IPS-15b (cell line): ENCODE results near the gene PRXL2C.
"Not testable (repeated sequence)": the region's sequence is repeated elsewhere in the genome, so short reads cannot be mapped to it uniquely, and the experiment has no call there.

Experiments
- H3K27me3 ChIP-seq: one replicate; pipeline ENCODE4 v1.6.1; 2013; ENCODE audit warnings: low read length; ENCODE audit not compliant: control insufficient read depth, insufficient read depth
- H3K36me3 ChIP-seq: one replicate; pipeline ENCODE4 v1.6.1; 2013; ENCODE audit warnings: low read length; ENCODE audit not compliant: control insufficient read depth, insufficient read depth
- H3K4me1 ChIP-seq: one replicate; pipeline ENCODE4 v1.6.1; 2013; ENCODE audit warnings: mild to moderate bottlenecking, low read length; ENCODE audit not compliant: control insufficient read depth, insufficient read depth
- H3K4me3 ChIP-seq: one replicate; pipeline ENCODE4 v1.5.1; 2013; ENCODE audit warnings: low read depth, low read length
- H3K9ac ChIP-seq: one replicate; pipeline ENCODE4 v1.6.1; 2013; ENCODE audit warnings: low read depth, mild to moderate bottlenecking, low read length
- H3K9me3 ChIP-seq: one replicate; pipeline ENCODE4 v1.6.1; 2013; ENCODE audit warnings: mild to moderate bottlenecking, low read length; ENCODE audit not compliant: control insufficient read depth, insufficient read depth

The PRXL2C gene

DNA sequence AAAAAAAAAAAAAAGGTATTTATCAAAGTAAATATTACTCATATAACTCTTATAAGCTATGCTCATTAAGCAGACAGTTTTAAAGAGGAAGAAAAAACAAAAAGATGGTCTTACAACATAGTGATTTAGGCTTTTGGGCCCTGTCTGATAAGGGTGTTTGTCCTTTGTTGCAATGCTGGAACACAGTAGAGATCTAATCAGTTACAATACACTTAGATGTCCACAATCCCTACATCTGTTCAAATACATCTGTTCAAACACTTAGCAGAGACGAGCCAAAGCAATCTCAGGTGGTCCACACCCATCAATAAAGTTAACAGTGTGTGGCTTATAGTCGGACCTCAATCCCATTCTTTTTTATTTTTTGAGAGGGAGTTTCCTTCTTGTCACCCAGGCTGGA lies 11.0 kb downstream of the PRXL2C start:
- no peak overlapping the region for H3K4me3 ChIP-seq
- H3K9me3 ChIP-seq, result no peaks in the 10 kb centered on the region
- no peaks in the 10 kb centered on the region for H3K4me1 ChIP-seq
- H3K27me3 ChIP-seq, result no peaks in the 10 kb centered on the region
- H3K9ac ChIP-seq, result no peak overlapping the region
- H3K36me3 ChIP-seq, result no peaks in the 10 kb centered on the region

GRCh38 chr9:96641514-96641913 lies 13.6 kb downstream of the PRXL2C start:
- Histone ChIP-seq H3K9ac (no peak overlapping the region), H3K27me3 (no peaks in the 10 kb centered on the region), H3K9me3 (no peaks in the 10 kb centered on the region), H3K4me3 (no peak overlapping the region), H3K36me3 (no peaks in the 10 kb centered on the region), H3K4me1 (no peaks in the 10 kb centered on the region)

DNA sequence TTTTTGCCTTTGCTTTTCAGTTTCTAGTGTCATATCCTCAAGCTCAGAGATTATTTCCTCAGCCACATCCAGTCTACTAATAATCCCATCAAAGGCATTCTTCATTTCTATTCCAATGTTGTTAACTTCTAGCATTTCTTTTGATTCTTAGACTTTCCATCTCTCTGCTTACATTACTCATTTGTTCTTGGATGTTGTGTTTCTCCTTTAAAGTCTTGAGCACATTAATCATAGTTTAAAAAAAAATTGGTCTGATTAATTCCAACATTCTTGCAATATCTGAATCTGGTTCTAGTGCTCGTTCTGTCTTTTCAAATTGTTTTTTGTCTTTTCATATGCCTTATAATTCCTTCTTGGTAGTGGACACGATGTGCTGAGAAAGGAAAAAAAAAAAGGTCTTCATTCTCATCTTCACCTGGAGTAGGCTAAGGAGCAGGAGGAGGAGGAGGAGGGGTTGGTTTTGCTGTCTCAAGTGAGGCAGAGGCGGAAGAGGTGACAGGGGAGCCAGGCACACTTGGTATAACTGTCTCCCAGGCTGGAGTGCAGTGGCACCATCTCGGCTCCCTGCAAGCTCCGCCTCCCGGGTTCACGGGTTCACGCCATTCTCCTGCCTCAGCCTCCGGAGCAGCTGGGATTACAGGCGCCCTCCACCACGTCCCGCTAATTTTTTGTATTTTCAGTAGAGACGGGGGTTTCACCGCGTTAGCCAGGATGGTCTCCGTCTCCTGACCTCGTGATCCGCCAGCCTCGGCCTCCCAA lies 16.3 kb downstream of the PRXL2C start:
- no peaks in the 10 kb centered on the region for H3K27me3 ChIP-seq
- H3K4me3 ChIP-seq, result no peak overlapping the region
- no peak overlapping the region for H3K9ac ChIP-seq
- no peaks in the 10 kb centered on the region for H3K9me3 ChIP-seq
- no peaks in the 10 kb centered on the region for H3K4me1 ChIP-seq
- H3K36me3 ChIP-seq, result no peaks in the 10 kb centered on the region

DNA sequence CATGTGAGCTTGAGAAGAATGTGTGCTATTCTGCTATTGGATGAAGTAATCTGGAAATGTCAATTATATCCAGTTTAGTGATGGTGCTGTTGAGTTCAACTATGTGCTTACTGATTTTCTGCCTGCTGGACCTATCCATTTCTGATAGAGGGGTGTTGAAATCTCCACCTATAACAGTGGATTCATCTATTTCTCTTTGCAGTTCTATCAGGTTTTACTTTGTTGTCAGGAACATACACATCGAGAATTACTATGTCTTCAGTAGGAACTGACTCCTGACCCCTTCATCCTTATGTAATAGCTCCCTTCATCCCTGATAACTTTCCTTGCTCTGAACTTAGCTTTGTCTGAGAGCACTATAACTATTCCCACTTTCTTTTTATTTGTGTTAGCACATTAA lies 18.7 kb downstream of the PRXL2C start:
- H3K27me3 ChIP-seq, result no peaks in the 10 kb centered on the region
- H3K9ac ChIP-seq, result no peak overlapping the region
- no peaks in the 10 kb centered on the region for H3K9me3 ChIP-seq
- no peak overlapping the region for H3K4me3 ChIP-seq
- no peaks in the 10 kb centered on the region for H3K4me1 ChIP-seq
- H3K36me3 ChIP-seq, result no peaks in the 10 kb centered on the region

DNA sequence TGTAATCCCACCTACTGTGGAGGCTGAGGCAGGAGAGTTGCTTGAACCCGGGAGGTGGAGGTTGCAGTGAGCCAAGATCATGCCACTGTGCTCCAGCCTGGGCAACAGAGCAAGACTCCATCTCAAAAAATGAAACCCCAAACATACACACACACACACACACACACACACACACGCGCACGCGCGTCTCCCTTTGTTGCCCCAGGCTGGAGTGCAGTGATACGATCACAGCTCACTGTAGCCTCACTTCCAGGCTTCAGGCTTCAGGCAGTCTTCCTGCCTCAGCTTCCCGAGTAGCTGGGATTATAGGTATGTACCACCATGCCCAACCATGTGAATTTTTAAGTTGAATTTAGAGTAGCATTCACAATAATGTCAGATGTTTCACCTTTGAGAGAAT lies 21.5 kb downstream of the PRXL2C start:
- not testable (repeated sequence) for H3K9ac ChIP-seq, H3K4me3 ChIP-seq, H3K9me3 ChIP-seq, H3K4me1 ChIP-seq, H3K27me3 ChIP-seq, H3K36me3 ChIP-seq

DNA sequence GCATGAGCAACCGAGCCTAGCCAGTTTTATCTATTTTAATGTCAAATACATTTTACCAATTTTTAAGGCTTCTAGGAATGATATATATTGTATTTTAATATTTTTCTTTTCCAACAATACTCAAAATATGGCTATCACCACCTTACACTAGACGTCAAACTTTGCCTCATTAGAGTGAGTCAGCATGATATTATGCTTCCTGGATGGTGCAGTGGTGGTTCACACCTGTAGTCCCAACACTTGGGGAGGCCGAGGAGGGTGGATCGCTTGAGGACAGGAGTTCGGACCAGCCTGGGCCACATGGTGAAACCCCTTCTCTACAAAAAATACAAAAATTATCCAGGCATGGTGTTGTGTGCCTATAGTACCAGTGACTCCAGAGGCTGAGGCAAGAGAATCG lies 28.2 kb downstream of the PRXL2C start:
- peaks cover 4% of the 10 kb centered on the region for H3K27me3 ChIP-seq
- no peaks in the 10 kb centered on the region for H3K4me1 ChIP-seq
- H3K9ac ChIP-seq, result no peak overlapping the region
- no peaks in the 10 kb centered on the region for H3K36me3 ChIP-seq
- H3K9me3 ChIP-seq, result no peaks in the 10 kb centered on the region
- H3K4me3 ChIP-seq, result no peak overlapping the region

- peaks cover 12% of the 10 kb centered on the region for H3K4me1 ChIP-seq
- H3K4me3 ChIP-seq, result peak overlapping the region; percentile 56
- H3K9me3 ChIP-seq, result no peaks in the 10 kb centered on the region
- no peak overlapping the region for H3K9ac ChIP-seq
- peaks cover 21% of the 10 kb centered on the region for H3K27me3 ChIP-seq
- H3K36me3 ChIP-seq, result no peaks in the 10 kb centered on the region
Observed at GRCh38 chr9:96621618-96622017, 33.5 kb downstream of the PRXL2C start.

DNA sequence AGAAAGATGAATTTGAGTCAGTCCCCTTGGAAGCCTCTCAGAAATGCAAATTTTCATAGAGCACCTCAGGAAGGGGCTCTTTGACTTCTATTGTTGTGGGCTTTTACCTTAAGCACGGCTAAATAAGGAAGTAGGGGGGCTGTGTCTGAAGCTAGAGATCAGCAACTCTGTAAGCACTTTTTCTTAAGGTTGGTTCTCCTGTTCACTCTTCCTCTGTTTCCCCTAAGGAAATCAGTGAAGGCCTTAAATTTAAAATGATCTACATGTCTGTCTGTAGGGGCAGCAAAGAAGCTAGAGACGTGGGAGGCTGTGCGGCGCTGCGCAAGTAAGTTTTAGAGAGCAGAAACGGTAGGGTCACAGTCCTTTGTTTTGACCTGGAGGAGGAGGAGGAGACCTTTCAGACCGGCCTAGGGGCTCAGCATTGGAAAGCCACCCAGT lies 34.3 kb downstream of the PRXL2C start:
- Histone ChIP-seq H3K9me3 (no peaks in the 10 kb centered on the region), H3K4me1 (peaks cover 12% of the 10 kb centered on the region), H3K9ac (no peak overlapping the region), H3K27me3 (peaks cover 21% of the 10 kb centered on the region), H3K36me3 (no peaks in the 10 kb centered on the region), H3K4me3 (peak overlapping the region; percentile 56)

DNA sequence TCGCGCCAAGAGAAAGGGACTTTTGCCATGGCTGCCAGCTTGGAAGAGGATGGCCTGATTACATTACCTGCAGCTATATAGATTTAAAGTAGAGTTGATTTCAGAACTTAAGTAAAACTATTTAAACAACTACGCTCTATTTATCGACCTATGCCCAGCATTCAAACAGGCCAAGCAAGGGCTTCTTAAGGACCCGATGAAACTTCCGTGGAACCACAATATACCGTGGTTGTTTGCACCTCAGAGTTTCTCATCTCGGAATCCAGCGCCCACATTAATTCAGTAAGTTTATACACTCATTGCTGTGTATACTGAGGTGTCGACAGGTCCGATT lies 35.0 kb downstream of the PRXL2C start:
- peak overlapping the region; percentile 56 for H3K4me3 ChIP-seq
- no peak overlapping the region for H3K9ac ChIP-seq
- no peaks in the 10 kb centered on the region for H3K36me3 ChIP-seq
- no peaks in the 10 kb centered on the region for H3K9me3 ChIP-seq
- H3K27me3 ChIP-seq, result peaks cover 21% of the 10 kb centered on the region
- peaks cover 12% of the 10 kb centered on the region for H3K4me1 ChIP-seq

GRCh38 chr9:96619491-96620180 lies 35.5 kb downstream of the PRXL2C start, which contains the start of gene CDC14B:
Gene CDC14B, minus strand, starts transcription at chr9:96619843. Its CDS starts 465 bp downstream, at chr9:96619378.
- no peaks in the 10 kb centered on the region for H3K9me3 ChIP-seq
- no peak within 1 kb of the TSS for H3K9ac ChIP-seq
- H3K4me3 ChIP-seq, result peak within 1 kb of the TSS; percentile 64
- H3K4me1 ChIP-seq, result peaks cover 12% of the 10 kb centered on the region
- no peaks in the 10 kb centered on the region for H3K36me3 ChIP-seq
- peaks cover 21% of the 10 kb centered on the region for H3K27me3 ChIP-seq

GRCh38 chr9:96619124-96619465 lies 36.0 kb downstream of the PRXL2C start:
- no peaks in the 10 kb centered on the region for H3K36me3 ChIP-seq
- peaks cover 12% of the 10 kb centered on the region for H3K4me1 ChIP-seq
- peaks cover 21% of the 10 kb centered on the region for H3K27me3 ChIP-seq
- no peak overlapping the region for H3K9ac ChIP-seq
- peak overlapping the region; percentile 64 for H3K4me3 ChIP-seq
- H3K9me3 ChIP-seq, result no peaks in the 10 kb centered on the region
